GM23338 (cell line): ENCODE data around the gene DDX39B. TPM values are rescaled to one million over a fixed set of nuclear protein-coding genes. Genes with fewer than 3 reads are reported as not detected.
A peak's percentile ranks its signal among the peaks of the same experiment; 100 is the strongest.

Experiments used
- ATAC-seq: fragments of 200-7000 bp; cut with Tn5 transposase; 3 replicates; pipeline ENCODE4 v1.9.1; 2020
- DNase-seq: peaks from one replicate; pipeline ENCODE4 v3.0.0-alpha.2; 2015; ENCODE audit warnings: low spot score
- H2AFZ ChIP-seq: fragments of 200-600 bp; sonication (generic); 2 replicates; pipeline ENCODE4 v1.8.0; 2016; ENCODE audit warnings: antibody characterized with exemption, mild to moderate bottlenecking, moderate library complexity
- H3F3A ChIP-seq: fragments of 200-600 bp; sonication (generic); replicated peaks from 2 replicates; pipeline ENCODE4 v1.8.0; 2017; ENCODE audit warnings: antibody characterized with exemption, mixed run types, low read depth
- H3K27ac ChIP-seq: fragments of 200-600 bp; sonication (generic); 2 replicates; pipeline ENCODE4 v1.6.1; 2016; ENCODE audit warnings: low read depth
- H3K27me3 ChIP-seq: fragments of 200-600 bp; sonication (generic); 2 replicates; pipeline ENCODE4 v1.8.0; 2016; ENCODE audit warnings: mild to moderate bottlenecking, mixed run types, moderate library complexity; ENCODE audit not compliant: insufficient read depth
- H3K36me3 ChIP-seq: fragments of 200-600 bp; sonication (generic); 2 replicates; pipeline ENCODE4 v1.8.0; 2016; ENCODE audit warnings: mild to moderate bottlenecking; ENCODE audit not compliant: insufficient read depth
- H3K4me1 ChIP-seq: fragments of 200-600 bp; sonication (generic); 2 replicates; pipeline ENCODE4 v1.8.0; 2016; ENCODE audit warnings: mild to moderate bottlenecking, moderate library complexity; ENCODE audit not compliant: insufficient read depth
- H3K4me2 ChIP-seq: fragments of 200-600 bp; sonication (generic); 2 replicates; pipeline ENCODE4 v1.7.1; 2017; ENCODE audit warnings: mixed run types
- H3K4me3 ChIP-seq: fragments of 200-600 bp; sonication (generic); 2 replicates; pipeline ENCODE4 v1.6.1; 2016; ENCODE audit warnings: mixed run types
- H3K79me2 ChIP-seq: fragments of 200-600 bp; sonication (generic); replicated peaks from 2 replicates; pipeline ENCODE4 v1.8.0; 2017; ENCODE audit warnings: mild to moderate bottlenecking; ENCODE audit not compliant: insufficient read depth
- H3K9me2 ChIP-seq: fragments of 200-600 bp; sonication (generic); 2 replicates; pipeline ENCODE4 v1.8.0; 2017; ENCODE audit not compliant: insufficient read depth
- H4K20me1 ChIP-seq: fragments of 200-600 bp; sonication (generic); replicated peaks from 2 replicates; pipeline ENCODE4 v1.8.0; 2017; ENCODE audit warnings: mild to moderate bottlenecking; ENCODE audit not compliant: insufficient read depth
- H3K27ac Mint-ChIP-seq: 2 replicates; pipeline ENCODE4 v1.8.0; 2020; ENCODE audit warnings: inconsistent platforms, mild to moderate bottlenecking, moderate library complexity, mixed read lengths
- H3K27me3 Mint-ChIP-seq: 3 replicates; pipeline ENCODE4 v1.8.0; 2022; ENCODE audit warnings: low read depth, mild to moderate bottlenecking, moderate library complexity, mixed read lengths, inconsistent platforms; ENCODE audit not compliant: insufficient read depth, poor library complexity
- H3K36me3 Mint-ChIP-seq: 3 replicates; pipeline ENCODE4 v1.8.0; 2021; ENCODE audit warnings: low read depth, mild to moderate bottlenecking, inconsistent platforms, moderate library complexity, mixed read lengths
- H3K4me1 Mint-ChIP-seq: 3 replicates; pipeline ENCODE4 v1.8.0; 2020; ENCODE audit warnings: mild to moderate bottlenecking, inconsistent platforms, mixed read lengths
- H3K4me3 Mint-ChIP-seq: 3 replicates; pipeline ENCODE4 v1.8.0; 2021; ENCODE audit warnings: moderate library complexity, mild to moderate bottlenecking, inconsistent platforms, mixed read lengths
- H3K9me3 Mint-ChIP-seq: 3 replicates; pipeline ENCODE4 v1.8.0; 2020; ENCODE audit warnings: moderate library complexity, mild to moderate bottlenecking, inconsistent platforms, mixed read lengths
- CREB1 ChIP-seq: fragments of 250-450 bp; sonication (Bioruptor Pico); IDR thresholded peaks from 2 replicates; pipeline ENCODE4 v1.5.0; 2020; ENCODE audit warnings: low read depth, mild to moderate bottlenecking, moderate library complexity
- CTCF ChIP-seq, 2 experiments: fragments of 200-600 bp in 1 of 2; sonication (generic) in 1 of 2; conservative IDR thresholded peaks; 2 replicates each; pipeline versions ENCODE4 v1.5.1 to v1.6.1; 2016 to 2017; ENCODE audit warnings: antibody characterized with exemption in 2 of 2, low read depth in 2 of 2, mild to moderate bottlenecking in 2 of 2, moderate library complexity in 1 of 2
- ETS1 ChIP-seq: IDR thresholded peaks from 2 replicates; pipeline ENCODE4 v1.6.1; 2016; ENCODE audit warnings: antibody characterized with exemption
- EZH2phosphoT487 ChIP-seq: fragments of 200-600 bp; sonication (generic); IDR thresholded peaks from one replicate; pipeline ENCODE4 v1.8.1; 2018; ENCODE audit warnings: antibody characterized with exemption; ENCODE audit not compliant: unreplicated experiment
- JUNB ChIP-seq: IDR thresholded peaks from one replicate; pipeline ENCODE4 v1.6.1; 2016; ENCODE audit warnings: antibody characterized with exemption; ENCODE audit not compliant: unreplicated experiment
- NANOG ChIP-seq: IDR thresholded peaks from 2 replicates; pipeline ENCODE4 v1.6.1; 2016; ENCODE audit warnings: antibody characterized with exemption, borderline replicate concordance
- POLR2AphosphoS5 ChIP-seq: IDR thresholded peaks from 2 replicates; pipeline ENCODE4 v1.6.1; 2016; ENCODE audit warnings: antibody characterized with exemption, low read depth
- REST ChIP-seq: IDR thresholded peaks from one replicate; pipeline ENCODE4 v1.6.1; 2018; ENCODE audit warnings: antibody characterized with exemption; ENCODE audit not compliant: unreplicated experiment
- STAT1 ChIP-seq: IDR thresholded peaks from one replicate; pipeline ENCODE4 v1.6.1; 2016; ENCODE audit warnings: antibody characterized with exemption; ENCODE audit not compliant: unreplicated experiment
- ZNF114 ChIP-seq: fragments of 250-450 bp; sonication (Bioruptor Pico); IDR thresholded peaks from 2 replicates; pipeline ENCODE4 v1.5.0; 2020; ENCODE audit warnings: mild to moderate bottlenecking, moderate library complexity
- ZNF331 ChIP-seq: fragments of 250-450 bp; sonication (Bioruptor Pico); IDR thresholded peaks from 2 replicates; pipeline ENCODE4 v1.5.0; 2020; ENCODE audit warnings: low read depth, mild to moderate bottlenecking, moderate library complexity
- ZNF462 ChIP-seq: fragments of 250-450 bp; sonication (Bioruptor Pico); IDR thresholded peaks from 2 replicates; pipeline ENCODE4 v1.5.0; 2020; ENCODE audit warnings: mild to moderate bottlenecking, moderate library complexity
- polyA plus RNA-seq: library from polyadenylated mRNA; unstranded; fragments of >200 nt; fragmentation: Nextera tagmentation; extraction: Ambion mirVana; gene quantifications from 2 replicates; pipeline ENCODE4 v1.2.1, GENCODE V29; 2016
- total RNA-seq: library from RNA; depleted of rRNA; stranded (reverse); fragments of >200 nt; shearing (Covaris generic); gene quantifications from 2 replicates; pipeline ENCODE4 v1.2.3, GENCODE V29; 2014

Gene DDX39B
- total and polyA plus RNA-seq, 2 experiments from 2014 or later, result 341 to 849 TPM

- Mint-ChIP-seq H3K9me3 (no peaks in the 10 kb centered on the region; the same call in 2 of the 3 replicates), H3K27me3 (peaks cover 3% of the 10 kb centered on the region), H3K36me3 (peaks cover 25% of the 10 kb centered on the region), H3K4me1 (peaks cover 18% of the 10 kb centered on the region), H3K27ac (no peak overlapping the region), H3K4me3 (no peak overlapping the region; the same call in 2 of the 3 replicates)
- Histone ChIP-seq H3K4me2 (no peak overlapping the region), H3K79me2 (no peaks in the 10 kb centered on the region), H3K9me2 (no peaks in the 10 kb centered on the region), H3K4me3 (no peak overlapping the region), H3F3A (0 out of 2 replicates have a peak, but pooled peaks cover 2% of the 10 kb centered on the region), H2AFZ (no peak overlapping the region), H3K27ac (no peak overlapping the region), H3K36me3 (no peaks in the 10 kb centered on the region), H4K20me1 (no peaks in the 10 kb centered on the region), H3K4me1 (peaks cover 3% of the 10 kb centered on the region; the same call in 1 of the 2 replicates), H3K27me3 (no peaks in the 10 kb centered on the region)
- DNase-seq (peak; percentile 15), ATAC-seq (peak; percentile 40; the same call in 2 of the 3 replicates)
- TF ChIP-seq NANOG, result no peak
- no peak for TF ChIP-seq ZNF331 (CRISPR knock-in tag)
- TF ChIP-seq CTCF (conservative IDR thresholded peaks at IDR 0.05; ENCODE audit: low read depth in 2 of 2), result no peak
- no peak for TF ChIP-seq ZNF462
- TF ChIP-seq ZNF114 (CRISPR knock-in tag), result no peak
- no peak for TF ChIP-seq CREB1 (CRISPR knock-in tag)
- no peak for TF ChIP-seq JUNB
- no peak for TF ChIP-seq ETS1
- TF ChIP-seq POLR2AphosphoS5, result no peak
- TF ChIP-seq EZH2phosphoT487, result no peak
- TF ChIP-seq STAT1, result no peak
- TF ChIP-seq REST, result no peak
Observed at GRCh38 chr6:31559958-31560696, 18.3 kb upstream of the DDX39B start.
